HAP-1 (cell line): Measurements from ENCODE around the gene DLX2.
"Not testable (repeated sequence)": the region's sequence is repeated elsewhere in the genome, so short reads cannot be mapped to it uniquely, and the experiment has no call there.

Experiments used
- DNase-seq, 2 experiments: peaks; one replicate each; pipeline ENCODE4 v3.0.0-alpha.2; 2016 to 2020; ENCODE audit warnings: low spot score in 2 of 2
- H3K27me3 ChIP-seq: fragments of 250-450 bp; sonication (Bioruptor Pico); 2 replicates; pipeline ENCODE4 v1.5.1; 2020; ENCODE audit warnings: low read depth, mild to moderate bottlenecking, moderate library complexity
- H3K36me3 ChIP-seq: fragments of 250-450 bp; sonication (Bioruptor Pico); replicated peaks from 2 replicates; pipeline ENCODE4 v1.5.1; 2020; ENCODE audit warnings: mild to moderate bottlenecking
- H3K4me1 ChIP-seq: fragments of 250-450 bp; sonication (Bioruptor Pico); 2 replicates; pipeline ENCODE4 v1.5.1; 2020; ENCODE audit warnings: mild to moderate bottlenecking
- H3K4me3 ChIP-seq: fragments of 250-450 bp; sonication (Bioruptor Pico); 2 replicates; pipeline ENCODE4 v1.5.1; 2020; ENCODE audit warnings: mild to moderate bottlenecking, moderate library complexity
- H3K9me3 ChIP-seq: fragments of 250-450 bp; sonication (Bioruptor Pico); 2 replicates; pipeline ENCODE4 v1.5.1; 2020; ENCODE audit warnings: mild to moderate bottlenecking, moderate library complexity
- in situ Hi-C: fragments of 300-500 bp; cut with MboI; formaldehyde crosslinking; loops from 3 replicates; pipeline ENCODE4 v1.14.3; 2020; ENCODE audit warnings: low sequenced_read_pairs, inconsistent platforms, mixed read lengths

Gene DLX2

GRCh38 chr2:172079838-172080640, 22.7 kb downstream of the DLX2 start:
- no peaks in the 10 kb centered on the region for H3K36me3 ChIP-seq
- no peak for DNase-seq
- H3K4me3 ChIP-seq: no peak overlapping the region
- peaks cover 5% of the 10 kb centered on the region for H3K4me1 ChIP-seq
- H3K9me3 ChIP-seq: no peaks in the 10 kb centered on the region
- H3K27me3 ChIP-seq: no peaks in the 10 kb centered on the region
- in situ Hi-C loops: no loop called here

GRCh38 chr2:172079416-172079815, 23.3 kb downstream of the DLX2 start:
- in situ Hi-C loops: no loop called here
- Histone ChIP-seq H3K36me3 (no peaks in the 10 kb centered on the region), H3K9me3 (no peaks in the 10 kb centered on the region), H3K4me3 (no peak overlapping the region), H3K4me1 (peaks cover 5% of the 10 kb centered on the region), H3K27me3 (no peaks in the 10 kb centered on the region)
- no peak for DNase-seq

- in situ Hi-C loops: no loop called here
- H3K9me3 ChIP-seq: no peaks in the 10 kb centered on the region
- H3K36me3 ChIP-seq: no peaks in the 10 kb centered on the region
- no peak for DNase-seq
- H3K4me3 ChIP-seq: no peak overlapping the region
- H3K27me3 ChIP-seq: no peaks in the 10 kb centered on the region
- peaks cover 18% of the 10 kb centered on the region for H3K4me1 ChIP-seq
Observed at GRCh38 chr2:172074254-172074653, 28.4 kb downstream of the DLX2 start.

- no peaks in the 10 kb centered on the region for H3K27me3 ChIP-seq
- in situ Hi-C loops: no loop called here
Observed at GRCh38 chr2:172073518-172073917, 29.2 kb downstream of the DLX2 start.

GRCh38 chr2:172072706-172073105, 30.0 kb downstream of the DLX2 start:
- Histone ChIP-seq H3K27me3 (no peaks in the 10 kb centered on the region), H3K36me3 (no peaks in the 10 kb centered on the region), H3K4me3 (no peak overlapping the region), H3K4me1 (peaks cover 18% of the 10 kb centered on the region), H3K9me3 (no peaks in the 10 kb centered on the region)
- in situ Hi-C loops: no loop called here
- DNase-seq: no peak

More at GRCh38 chr2:172073518-172073917, 29.2 kb downstream of the DLX2 start:
- H3K36me3 ChIP-seq: no peaks in the 10 kb centered on the region
- H3K4me3 ChIP-seq: no peak overlapping the region
- DNase-seq: no peak
- peaks cover 18% of the 10 kb centered on the region for H3K4me1 ChIP-seq
- H3K9me3 ChIP-seq: no peaks in the 10 kb centered on the region

- H3K27me3 ChIP-seq: no peaks in the 10 kb centered on the region
- H3K36me3 ChIP-seq: no peaks in the 10 kb centered on the region
- no peak for DNase-seq
- H3K9me3 ChIP-seq: no peaks in the 10 kb centered on the region
- in situ Hi-C loops: no loop called here
- H3K4me3 ChIP-seq: no peak overlapping the region
- H3K4me1 ChIP-seq: peaks cover 18% of the 10 kb centered on the region
Observed at GRCh38 chr2:172072303-172072702, 30.4 kb downstream of the DLX2 start.

GRCh38 chr2:172070936-172071335, 31.8 kb downstream of the DLX2 start:
- no peak for DNase-seq
- Histone ChIP-seq H3K36me3 (no peaks in the 10 kb centered on the region), H3K4me1 (peaks cover 18% of the 10 kb centered on the region), H3K9me3 (no peaks in the 10 kb centered on the region), H3K4me3 (no peak overlapping the region), H3K27me3 (no peaks in the 10 kb centered on the region)
- in situ Hi-C loops: no loop called here

- H3K9me3 ChIP-seq, H3K4me3 ChIP-seq, H3K27me3 ChIP-seq, H3K36me3 ChIP-seq, in situ Hi-C loops, DNase-seq: not testable (repeated sequence)
- H3K4me1 ChIP-seq: peaks cover 13% of the 10 kb centered on the region
Observed at GRCh38 chr2:172067905-172068304, 34.8 kb downstream of the DLX2 start.

- Histone ChIP-seq H3K4me1 (no peaks in the 10 kb centered on the region; the same call in 1 of the 2 replicates), H3K9me3 (no peaks in the 10 kb centered on the region), H3K4me3 (no peak overlapping the region), H3K36me3 (no peaks in the 10 kb centered on the region), H3K27me3 (no peaks in the 10 kb centered on the region)
- no peak for DNase-seq
- in situ Hi-C loops: no loop called here
Observed at GRCh38 chr2:172066394-172066886, 36.3 kb downstream of the DLX2 start.

GRCh38 chr2:172065111-172065510, 37.6 kb downstream of the DLX2 start:
- H3K9me3 ChIP-seq: no peaks in the 10 kb centered on the region
- no peak overlapping the region for H3K4me3 ChIP-seq
- H3K27me3 ChIP-seq: no peaks in the 10 kb centered on the region
- peaks cover 10% of the 10 kb centered on the region for H3K4me1 ChIP-seq
- no peaks in the 10 kb centered on the region for H3K36me3 ChIP-seq
- in situ Hi-C loops: no loop called here
- DNase-seq: no peak

GRCh38 chr2:172063446-172063845, 39.3 kb downstream of the DLX2 start:
- in situ Hi-C loops: no loop called here

GRCh38 chr2:172062402-172063004, 40.2 kb downstream of the DLX2 start:
- in situ Hi-C loops: no loop called here
- Histone ChIP-seq H3K4me3 (no peak overlapping the region), H3K9me3 (no peaks in the 10 kb centered on the region), H3K36me3 (no peaks in the 10 kb centered on the region), H3K4me1 (peaks cover 10% of the 10 kb centered on the region), H3K27me3 (no peaks in the 10 kb centered on the region)
- no peak for DNase-seq

More at GRCh38 chr2:172063446-172063845, 39.3 kb downstream of the DLX2 start:
- H3K4me1 ChIP-seq: peaks cover 10% of the 10 kb centered on the region
- H3K36me3 ChIP-seq: no peaks in the 10 kb centered on the region
- no peaks in the 10 kb centered on the region for H3K27me3 ChIP-seq
- no peak for DNase-seq
- H3K4me3 ChIP-seq: no peak overlapping the region
- no peaks in the 10 kb centered on the region for H3K9me3 ChIP-seq

GRCh38 chr2:172060118-172060517, 42.6 kb downstream of the DLX2 start:
- H3K4me3 ChIP-seq, H3K9me3 ChIP-seq, in situ Hi-C loops, DNase-seq, H3K36me3 ChIP-seq, H3K27me3 ChIP-seq: not testable (repeated sequence)
- peaks cover 10% of the 10 kb centered on the region for H3K4me1 ChIP-seq

GRCh38 chr2:172058660-172059059, 44.0 kb downstream of the DLX2 start:
- no peaks in the 10 kb centered on the region for H3K27me3 ChIP-seq
- H3K9me3 ChIP-seq: no peaks in the 10 kb centered on the region
- no peak for DNase-seq
- in situ Hi-C loops: no loop called here
- H3K36me3 ChIP-seq: no peaks in the 10 kb centered on the region
- no peak overlapping the region for H3K4me3 ChIP-seq
- H3K4me1 ChIP-seq: peaks cover 10% of the 10 kb centered on the region
